Stimulated activated CD4-positive, alpha-beta T cell treated with anti-CD3 and anti-CD28 coated beads, Interleukin-2, amount 100 ng/mL, for 4 hours (primary cell): ENCODE results near the gene FLNB.
"Not testable (repeated sequence)": the region's sequence is repeated elsewhere in the genome, so short reads cannot be mapped to it uniquely, and the experiment has no call there.

Source experiments
- DNase-seq: peaks from one replicate; pipeline ENCODE4 v3.0.0-alpha.2; 2020; ENCODE audit warnings: low read depth

FLNB gene

GRCh38 chr3:58052373-58053273 is 44.4 kb downstream of the FLNB start:
- DNase-seq = no peak

- no peak for DNase-seq
These were observed 46.4 kb downstream of the FLNB start for GRCh38 chr3:58054652-58055051.

- no peak for DNase-seq
These were observed 47.1 kb downstream of the FLNB start for GRCh38 chr3:58055314-58055713.

GRCh38 chr3:58055891-58056290 is 47.7 kb downstream of the FLNB start:
- DNase-seq = not testable (repeated sequence)

GRCh38 chr3:58058361-58059263 is 50.4 kb downstream of the FLNB start:
- DNase-seq = no peak

GRCh38 chr3:58059349-58060321 is 51.4 kb downstream of the FLNB start:
- DNase-seq = no peak

- DNase-seq = no peak
These were observed 54.2 kb downstream of the FLNB start for GRCh38 chr3:58062472-58062871.

GRCh38 chr3:58063022-58063815 is 55.0 kb downstream of the FLNB start:
- DNase-seq = no peak

- DNase-seq = no peak
These were observed 56.9 kb downstream of the FLNB start for GRCh38 chr3:58064923-58065638.

GRCh38 chr3:58065700-58066167 is 57.5 kb downstream of the FLNB start:
- no peak for DNase-seq

- no peak for DNase-seq
These were observed 58.6 kb downstream of the FLNB start for GRCh38 chr3:58066842-58067241.

- no peak for DNase-seq
These were observed 60.0 kb downstream of the FLNB start for GRCh38 chr3:58068122-58068809.

GRCh38 chr3:58071480-58071971 is 63.3 kb downstream of the FLNB start:
- no peak for DNase-seq

GRCh38 chr3:58072052-58072762 is 64.0 kb downstream of the FLNB start:
- DNase-seq = no peak

GRCh38 chr3:58072763-58073130 is 64.5 kb downstream of the FLNB start:
- DNase-seq = no peak

- DNase-seq = no peak
These were observed 65.3 kb downstream of the FLNB start for GRCh38 chr3:58073301-58074108.

GRCh38 chr3:58074116-58074715 is 66.0 kb downstream of the FLNB start:
- DNase-seq = no peak
